Esophagus squamous epithelium (tissue), 5 donors: ENCODE data around the gene MRPL21. TPM values are rescaled to one million over a fixed set of nuclear protein-coding genes. Genes with fewer than 3 reads are reported as not detected.
A peak's percentile ranks its signal among the peaks of the same experiment; 100 is the strongest.

ENCODE experiments used
- DNase-seq: peaks from one replicate; lab custom pipeline; 2025; lab: John Stamatoyannopoulos, UW
- H3K27ac ChIP-seq, 4 donors: fragments of 200-600 bp; sonication (generic); one replicate each; pipeline ENCODE4 v1.5.1; 2016 to 2019; ENCODE audit warnings: mild to moderate bottlenecking in 1 of 4
- H3K27me3 ChIP-seq, 4 donors: fragments of 200-600 bp; sonication (generic); 1 replicate in 3 of 4; 2 replicates in 1 of 4; pipeline versions ENCODE4 v1.5.1 to v1.6.0; 2017 to 2021; ENCODE audit warnings: antibody characterized with exemption in 1 of 4
- H3K36me3 ChIP-seq, 3 donors: fragments of 200-600 bp; sonication (generic); one replicate each; pipeline ENCODE4 v1.5.1; 2016 to 2019
- H3K4me1 ChIP-seq, 3 donors: fragments of 200-600 bp; sonication (generic); one replicate each; pipeline ENCODE4 v1.5.1; 2017 to 2019
- H3K4me3 ChIP-seq, 4 donors: fragments of 200-600 bp; sonication (generic); 1 replicate in 3 of 4; 2 replicates in 1 of 4; pipeline ENCODE4 v1.5.1; 2016 to 2019; ENCODE audit warnings: mild to moderate bottlenecking in 2 of 4, moderate library complexity in 1 of 4
- H3K9me3 ChIP-seq, 3 donors: fragments of 200-600 bp; sonication (generic); one replicate each; pipeline ENCODE4 v1.5.1; 2016 to 2019
- POLR2A ChIP-seq, 4 donors: fragments of 450-650 bp; IDR thresholded peaks; one replicate each; pipeline ENCODE4 v1.6.1; 2017; ENCODE audit warnings: antibody characterized with exemption in 4 of 4, mild to moderate bottlenecking in 4 of 4, moderate library complexity in 3 of 4
- WGBS, 2 donors: methylation state at CpG; one replicate each; pipeline ENCODE4 v1.1.5; 2018; 5-methylcytosine and 5-hydroxymethylcytosine counted together
- intact Hi-C: fragments of 100-400 bp; cut with DNase I; formaldehyde crosslinking; loops from one replicate; pipeline ENCODE4 v1.15.0; 2022
- total RNA-seq, 4 donors: library from RNA; depleted of rRNA; stranded (reverse); fragments of >200 nt; gene quantifications; one replicate each; pipeline ENCODE4 v1.1.0, GENCODE V29; 2016
- TF ChIP-seq, protein P1 (sequence below), 6 experiments: fragments of 450-650 bp in 4 of 6; fragments of 200-600 bp in 2 of 6; sonication (generic) in 2 of 6; IDR thresholded peaks; one replicate each; pipeline ENCODE4 v1.5.1; 2016 to 2019; ENCODE audit warnings: antibody characterized with exemption in 6 of 6, mild to moderate bottlenecking in 4 of 6, moderate library complexity in 4 of 6
- donor health status: DM: yes; HTN: yes; CAD: no.

Gene MRPL21
- total RNA-seq, 4 donors from 2014 or later = 39.7 to 81.5 (median 48.6) TPM

DNA sequence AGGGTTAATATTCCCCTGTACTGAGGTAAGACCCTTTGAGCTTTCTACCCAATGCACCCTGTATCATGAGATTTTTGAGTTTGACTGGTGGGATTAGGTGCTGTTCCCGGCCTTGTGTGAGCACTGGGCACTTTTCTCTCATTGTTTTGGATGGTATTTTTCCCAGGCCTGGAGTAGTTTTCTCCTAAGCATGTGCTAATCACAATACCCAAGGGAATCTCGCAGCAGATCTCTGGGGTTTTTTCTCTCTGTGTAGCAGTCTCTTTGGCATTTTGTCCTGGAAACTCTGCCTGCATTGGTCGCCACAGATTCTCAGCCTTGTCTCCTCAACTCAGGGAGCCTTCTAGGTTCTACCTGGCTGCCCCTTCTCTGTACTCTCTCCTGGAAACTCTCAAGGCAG lies 20.0 kb upstream of the MRPL21 start:
- H3K4me3 ChIP-seq = no peak overlapping the region
- TF ChIP-seq, protein P1, sequence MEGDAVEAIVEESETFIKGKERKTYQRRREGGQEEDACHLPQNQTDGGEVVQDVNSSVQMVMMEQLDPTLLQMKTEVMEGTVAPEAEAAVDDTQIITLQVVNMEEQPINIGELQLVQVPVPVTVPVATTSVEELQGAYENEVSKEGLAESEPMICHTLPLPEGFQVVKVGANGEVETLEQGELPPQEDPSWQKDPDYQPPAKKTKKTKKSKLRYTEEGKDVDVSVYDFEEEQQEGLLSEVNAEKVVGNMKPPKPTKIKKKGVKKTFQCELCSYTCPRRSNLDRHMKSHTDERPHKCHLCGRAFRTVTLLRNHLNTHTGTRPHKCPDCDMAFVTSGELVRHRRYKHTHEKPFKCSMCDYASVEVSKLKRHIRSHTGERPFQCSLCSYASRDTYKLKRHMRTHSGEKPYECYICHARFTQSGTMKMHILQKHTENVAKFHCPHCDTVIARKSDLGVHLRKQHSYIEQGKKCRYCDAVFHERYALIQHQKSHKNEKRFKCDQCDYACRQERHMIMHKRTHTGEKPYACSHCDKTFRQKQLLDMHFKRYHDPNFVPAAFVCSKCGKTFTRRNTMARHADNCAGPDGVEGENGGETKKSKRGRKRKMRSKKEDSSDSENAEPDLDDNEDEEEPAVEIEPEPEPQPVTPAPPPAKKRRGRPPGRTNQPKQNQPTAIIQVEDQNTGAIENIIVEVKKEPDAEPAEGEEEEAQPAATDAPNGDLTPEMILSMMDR (IDR thresholded peaks at IDR 0.05) = no peak
- TF ChIP-seq POLR2A (IDR thresholded peaks at IDR 0.05) = no peak
- peaks cover 0 to 15% (median 3%) of the 10 kb centered on the region in 3 donors for H3K4me1 ChIP-seq
- no peak for DNase-seq
- intact Hi-C loops = no loop called here
- peaks cover 8 to 100% (median 8%) of the 10 kb centered on the region in 3 donors for H3K36me3 ChIP-seq
- whole genome bisulfite sequencing, 2 donors = 75 to 87% methylated on average over 3 of the region's 3 CpGs
- peak overlapping the region in 3 of 4 donors; percentile 34 to 57 (median 51) for H3K27ac ChIP-seq
- H3K9me3 ChIP-seq = peaks cover 7 to 23% (median 18%) of the 10 kb centered on the region in 3 donors
- H3K27me3 ChIP-seq = no peaks in the 10 kb centered on the region

DNA sequence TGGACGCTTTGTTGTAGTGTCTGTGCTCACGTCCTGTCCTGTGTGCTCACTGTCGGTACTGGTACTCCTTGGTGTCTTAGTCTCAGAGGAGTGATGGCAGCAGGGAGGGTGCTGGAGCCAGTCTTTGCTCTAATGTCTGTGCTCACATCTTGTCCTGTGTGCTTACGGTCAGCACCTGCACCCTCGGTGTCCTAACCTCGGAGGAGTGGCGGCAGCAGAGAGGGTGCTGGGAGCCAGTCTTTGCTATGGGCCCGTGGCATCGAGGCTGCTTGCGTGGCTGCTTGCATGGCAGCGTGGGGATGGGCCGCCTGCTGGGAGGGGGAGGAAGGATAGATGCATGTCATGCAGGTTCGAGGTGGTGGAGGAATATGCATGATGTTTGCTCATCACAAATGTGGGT lies 12.8 kb upstream of the MRPL21 start:
- H3K36me3 ChIP-seq = peaks cover 13 to 100% (median 37%) of the 10 kb centered on the region in 3 donors
- intact Hi-C loops = no loop called here
- no peaks in the 10 kb centered on the region for H3K9me3 ChIP-seq
- H3K4me3 ChIP-seq = no peak overlapping the region
- no peak overlapping the region for H3K27ac ChIP-seq
- no peaks in the 10 kb centered on the region for H3K27me3 ChIP-seq
- no peaks in the 10 kb centered on the region for H3K4me1 ChIP-seq
- 90 to 91% methylated on average over 6 to 9 of the region's 13 CpGs for WGBS, 2 donors
- no peak for DNase-seq
- TF ChIP-seq, protein P1 (IDR thresholded peaks at IDR 0.05) = no peak
- TF ChIP-seq POLR2A (IDR thresholded peaks at IDR 0.05) = no peak

DNA sequence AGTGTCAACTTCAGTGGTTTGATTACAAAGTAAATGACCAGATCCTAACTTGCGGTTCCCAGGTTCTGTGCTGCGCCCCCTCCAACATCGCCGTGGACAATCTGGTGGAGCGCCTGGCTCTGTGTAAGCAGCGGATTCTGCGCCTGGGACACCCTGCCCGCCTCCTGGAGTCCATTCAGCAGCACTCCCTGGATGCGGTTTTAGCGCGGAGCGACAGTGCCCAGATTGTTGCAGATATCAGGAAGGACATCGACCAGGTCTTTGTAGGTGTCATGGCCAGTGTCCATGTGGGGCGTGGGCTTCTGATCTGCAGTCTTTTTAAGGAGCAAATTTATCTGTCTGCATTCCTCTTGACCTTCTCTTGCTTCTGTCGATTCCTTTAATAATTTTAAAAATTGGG lies 11.1 kb upstream of the MRPL21 start:
- intact Hi-C loops = no loop called here
- Histone ChIP-seq H3K36me3 (peaks cover 13 to 100% (median 47%) of the 10 kb centered on the region in 3 donors), H3K27me3 (no peaks in the 10 kb centered on the region), H3K4me1 (no peaks in the 10 kb centered on the region), H3K27ac (no peak overlapping the region), H3K4me3 (no peak overlapping the region), H3K9me3 (no peaks in the 10 kb centered on the region)
- no peak for TF ChIP-seq POLR2A (IDR thresholded peaks at IDR 0.05)
- TF ChIP-seq, protein P1 (IDR thresholded peaks at IDR 0.05) = no peak
- no peak for DNase-seq
- WGBS, 2 donors = 95 to 97% methylated on average over 7 to 15 of the region's 15 CpGs

DNA sequence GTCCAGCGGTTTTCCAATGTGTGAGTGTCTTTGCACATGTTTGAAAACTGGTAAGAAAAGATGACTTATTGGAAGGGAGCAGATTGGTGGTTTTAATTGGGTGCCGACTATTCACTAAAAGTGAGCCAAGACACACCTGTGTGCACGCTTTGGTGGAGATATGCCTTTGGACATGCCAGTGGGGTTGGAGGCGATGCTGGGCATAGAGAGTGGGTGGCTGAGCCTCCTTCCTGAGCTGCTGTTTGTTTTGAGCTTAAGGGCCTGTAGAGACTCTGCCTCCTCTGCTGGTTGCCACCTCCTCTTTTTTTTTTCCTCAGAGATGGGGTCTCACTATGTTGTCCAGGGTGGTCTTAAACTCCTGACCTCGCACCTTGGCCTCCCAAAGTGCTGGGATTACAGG lies 9.6 kb upstream of the MRPL21 start:
- Histone ChIP-seq H3K27ac (no peak overlapping the region), H3K36me3 (peaks cover 13 to 100% (median 46%) of the 10 kb centered on the region in 3 donors), H3K4me1 (no peaks in the 10 kb centered on the region), H3K9me3 (no peaks in the 10 kb centered on the region), H3K27me3 (no peaks in the 10 kb centered on the region), H3K4me3 (no peak overlapping the region)
- TF ChIP-seq, protein P1 (IDR thresholded peaks at IDR 0.05) = no peak
- no peak for TF ChIP-seq POLR2A (IDR thresholded peaks at IDR 0.05)
- intact Hi-C loops = no loop called here
- WGBS, 2 donors = 90 to 96% methylated on average over 5 of the region's 5 CpGs
- DNase-seq = no peak

DNA sequence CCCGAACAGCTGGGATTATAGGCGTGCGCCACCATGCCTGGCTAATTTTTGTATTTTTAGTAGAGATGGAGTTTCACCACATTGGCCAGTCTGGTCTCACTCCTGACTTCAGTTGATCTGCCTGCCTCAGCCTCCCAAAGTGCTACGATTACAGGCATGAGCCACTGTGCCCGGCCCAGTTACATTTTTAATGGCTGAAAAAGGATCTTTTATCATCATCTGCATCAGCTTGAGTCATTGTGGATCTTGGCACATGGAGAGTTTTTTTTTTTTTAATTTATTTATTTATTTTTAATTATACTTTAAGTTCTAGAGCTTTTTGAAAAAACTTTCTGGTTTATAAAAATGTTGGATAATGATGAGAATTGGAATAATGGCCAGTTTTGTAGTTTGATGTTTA lies 8.6 kb upstream of the MRPL21 start:
- H3K4me3 ChIP-seq = no peak overlapping the region
- H3K36me3 ChIP-seq = peaks cover 13 to 100% (median 50%) of the 10 kb centered on the region in 3 donors
- no peak overlapping the region for H3K27ac ChIP-seq
- H3K27me3 ChIP-seq = no peaks in the 10 kb centered on the region
- no peak for TF ChIP-seq POLR2A (IDR thresholded peaks at IDR 0.05)
- TF ChIP-seq, protein P1 (IDR thresholded peaks at IDR 0.05) = no peak
- no peak for DNase-seq
- 78 to 94% methylated on average over 5 of the region's 5 CpGs for WGBS, 2 donors
- intact Hi-C loops = no loop called here
- no peaks in the 10 kb centered on the region for H3K9me3 ChIP-seq
- H3K4me1 ChIP-seq = no peaks in the 10 kb centered on the region
